Stomach (tissue), 9 donors: Measurements from ENCODE around the gene TICRR. TPM values are rescaled to one million over a fixed set of nuclear protein-coding genes. Genes with fewer than 3 reads are reported as not detected.

Experiments
- DNase-seq, 2 donors: peaks; one replicate each; pipeline versions ENCODE4 v3.0.0 to v3.0.0-alpha.2; 2013 to 2019
- H3K27ac ChIP-seq, 5 donors: fragments of 200-600 bp in 4 of 5; sonication (generic) in 4 of 5; one replicate each; pipeline ENCODE4 v1.5.1; 2013 to 2019; ENCODE audit warnings: mild to moderate bottlenecking in 1 of 5, moderate library complexity in 1 of 5
- H3K27me3 ChIP-seq, 3 donors: fragments of 200-600 bp; sonication (generic); one replicate each; pipeline ENCODE4 v1.5.1; 2017 to 2019; ENCODE audit warnings: mixed run types in 1 of 3
- H3K36me3 ChIP-seq, 4 donors: fragments of 200-600 bp; sonication (generic); 1 replicate in 3 of 4; 2 replicates in 1 of 4; pipeline ENCODE4 v1.5.1; 2016 to 2019
- H3K4me1 ChIP-seq, 4 donors: fragments of 200-600 bp; sonication (generic); one replicate each; pipeline ENCODE4 v1.5.1; 2016 to 2019
- H3K4me3 ChIP-seq, 4 donors: fragments of 200-600 bp; sonication (generic) in 3 of 4; one replicate each; pipeline ENCODE4 v1.5.1; 2016 to 2019; ENCODE audit warnings: mild to moderate bottlenecking in 1 of 4
- H3K9me3 ChIP-seq, 4 donors: fragments of 200-600 bp; sonication (generic); one replicate each; pipeline ENCODE4 v1.5.1; 2016 to 2019
- CTCF ChIP-seq, 7 experiments: fragments of 450-650 bp in 4 of 7; fragments of 200-600 bp in 3 of 7; sonication (generic) in 3 of 7; IDR thresholded peaks; one replicate each; pipeline ENCODE4 v1.5.1; 2016 to 2019; ENCODE audit warnings: antibody characterized with exemption in 7 of 7, control low read depth in 2 of 7, mild to moderate bottlenecking in 1 of 7
- EP300 ChIP-seq: sonication (generic); formaldehyde crosslinking; IDR thresholded peaks from one replicate; pipeline ENCODE4 v1.6.1; 2017; ENCODE audit warnings: antibody characterized with exemption
- POLR2A ChIP-seq, 4 donors: fragments of 450-650 bp; IDR thresholded peaks; one replicate each; pipeline ENCODE4 v1.6.1; 2016; ENCODE audit warnings: antibody characterized with exemption in 4 of 4, control low read depth in 2 of 4, mild to moderate bottlenecking in 1 of 4, moderate library complexity in 1 of 4
- POLR2AphosphoS5 ChIP-seq, 3 donors: sonication (generic); formaldehyde crosslinking; IDR thresholded peaks; one replicate each; pipeline ENCODE4 v1.6.1; 2016; ENCODE audit warnings: antibody characterized with exemption in 3 of 3
- WGBS, 5 donors: extraction: QIAGEN DNeasy Blood & Tissue Kit in 3 of 5; methylation state at CpG; one replicate each; pipeline versions ENCODE4 v1.1.5 to v1.1.7; 2013 to 2018; 5-methylcytosine and 5-hydroxymethylcytosine counted together
- intact Hi-C: fragments of 100-400 bp; cut with DNase I; formaldehyde crosslinking; loops from one replicate; pipeline ENCODE4 v1.15.1; 2023; ENCODE audit warnings: low total_unique reads
- polyA plus RNA-seq, 3 donors: library from polyadenylated mRNA; stranded (reverse); fragments of 200-250 nt; gene quantifications; one replicate each; pipeline ENCODE4 v1.2.3, GENCODE V29; 2013
- total RNA-seq, 5 donors: library from RNA; depleted of rRNA; stranded (reverse); fragments of >200 nt; gene quantifications; one replicate each; pipeline versions ENCODE4 v1.1.0 to v1.2.3, GENCODE V29; 2014 to 2016
- donor health status: healthy with polysubstance abuse.
- donor health status: Bipolar disorder and iron deficiency.
- donor health status: healthy.

The TICRR gene
- total and polyA plus RNA-seq, 8 donors = 0.15 to 3.5 (median 1.4) TPM

GRCh38 chr15:89613031-89613430, 37.8 kb downstream of the TICRR start:
- WGBS, 5 donors = 91 to 96% (median 95%) methylated on average over 2 of the region's 2 CpGs
- no peak for DNase-seq
- intact Hi-C loops = no loop called here
- Histone ChIP-seq H3K4me3 (no peak overlapping the region), H3K27me3 (no peaks in the 10 kb centered on the region), H3K4me1 (no peaks in the 10 kb centered on the region), H3K36me3 (no peaks in the 10 kb centered on the region), H3K9me3 (peaks cover 0 to 16% (median 14%) of the 10 kb centered on the region in 4 donors), H3K27ac (no peak overlapping the region)
- no peak for TF ChIP-seq CTCF (IDR thresholded peaks at IDR 0.05)
- TF ChIP-seq POLR2A (IDR thresholded peaks at IDR 0.05) = no peak
- TF ChIP-seq EP300 = no peak
- TF ChIP-seq POLR2AphosphoS5 (IDR thresholded peaks at IDR 0.05) = no peak

- WGBS, 5 donors = 83 to 100% (median 90%) methylated on average over 1 of the region's 1 CpG
- Histone ChIP-seq H3K4me3 (no peak overlapping the region), H3K4me1 (no peaks in the 10 kb centered on the region), H3K9me3 (peaks cover 0 to 16% (median 14%) of the 10 kb centered on the region in 4 donors), H3K27ac (no peak overlapping the region), H3K36me3 (no peaks in the 10 kb centered on the region), H3K27me3 (no peaks in the 10 kb centered on the region)
- intact Hi-C loops = no loop called here
- TF ChIP-seq CTCF (IDR thresholded peaks at IDR 0.05) (no peak), POLR2AphosphoS5 (IDR thresholded peaks at IDR 0.05) (no peak), POLR2A (IDR thresholded peaks at IDR 0.05) (no peak), EP300 (no peak)
- DNase-seq = no peak
Observed at GRCh38 chr15:89614164-89614563, 38.9 kb downstream of the TICRR start.

- peaks cover 0 to 16% (median 14%) of the 10 kb centered on the region in 4 donors for H3K9me3 ChIP-seq
- DNase-seq = no peak
- no peak overlapping the region for H3K4me3 ChIP-seq
- peaks cover 0 to 7% (median 0%) of the 10 kb centered on the region in 4 donors for H3K36me3 ChIP-seq
- WGBS, 5 donors = 91 to 100% (median 96%) methylated on average over 1 of the region's 1 CpG
- H3K27ac ChIP-seq = no peak overlapping the region
- no peaks in the 10 kb centered on the region for H3K27me3 ChIP-seq
- TF ChIP-seq POLR2A (IDR thresholded peaks at IDR 0.05) = no peak
- TF ChIP-seq POLR2AphosphoS5 (IDR thresholded peaks at IDR 0.05) = no peak
- no peak for TF ChIP-seq EP300
- TF ChIP-seq CTCF (IDR thresholded peaks at IDR 0.05) = no peak
- intact Hi-C loops = no loop called here
- no peaks in the 10 kb centered on the region for H3K4me1 ChIP-seq
Observed at GRCh38 chr15:89615135-89615534, 39.9 kb downstream of the TICRR start.

- no peak for DNase-seq
- H3K9me3 ChIP-seq = peaks cover 0 to 16% (median 13%) of the 10 kb centered on the region in 4 donors
- TF ChIP-seq EP300 (no peak), POLR2A (IDR thresholded peaks at IDR 0.05) (no peak), POLR2AphosphoS5 (IDR thresholded peaks at IDR 0.05) (no peak), CTCF (IDR thresholded peaks at IDR 0.05) (no peak)
- H3K36me3 ChIP-seq = peaks cover 0 to 11% (median 0%) of the 10 kb centered on the region in 4 donors
- no peak overlapping the region for H3K27ac ChIP-seq
- H3K4me3 ChIP-seq = no peak overlapping the region
- WGBS, 5 donors = 90 to 95% (median 92%) methylated on average over 4 of the region's 4 CpGs
- no peaks in the 10 kb centered on the region for H3K4me1 ChIP-seq
- no peaks in the 10 kb centered on the region for H3K27me3 ChIP-seq
- intact Hi-C loops = no loop called here
Observed at GRCh38 chr15:89616228-89616627, 41.0 kb downstream of the TICRR start.
